H1 (cell line): Measurements from ENCODE around the gene TUBB8B. TPM values are rescaled to one million over a fixed set of nuclear protein-coding genes. Genes with fewer than 3 reads are reported as not detected.
A peak's percentile ranks its signal among the peaks of the same experiment; 100 is the strongest.
"Not testable (repeated sequence)": the region's sequence is repeated elsewhere in the genome, so short reads cannot be mapped to it uniquely, and the experiment has no call there.

Experiments
- CTCF ChIA-PET: fragments of 300-600 bp; sonication (Branson Sonifier 250); formaldehyde crosslinking; loops from one replicate; lab custom pipeline; 2021; ENCODE audit not compliant: partially characterized antibody; lab: Charles Lee
- POLR2A ChIA-PET: fragments of 300-600 bp; sonication (Branson Sonifier 250); formaldehyde crosslinking; loops from one replicate; lab custom pipeline; 2021; ENCODE audit warnings: inconsistent platforms; ENCODE audit not compliant: partially characterized antibody; lab: Charles Lee
- DNase-seq, 2 experiments: peaks; one replicate each; pipeline versions ENCODE4 v3.0.0 to v3.0.0-alpha.2; 2010 to 2022; ENCODE audit warnings: low spot score in 2 of 2, low read depth in 1 of 2, mixed read lengths in 1 of 2
- FAIRE-seq: peaks from 2 replicates; lab custom pipeline; 2011; peaks lifted over from hg19 to GRCh38; lab: Jason Lieb, UNC
- H2AFZ ChIP-seq: 2 replicates; pipeline ENCODE4 v1.8.1; 2012; ENCODE audit warnings: low read length, inconsistent platforms
- H2AK5ac ChIP-seq: 2 replicates; pipeline ENCODE4 v1.6.1; 2013; ENCODE audit warnings: low read depth, low read length
- H2BK120ac ChIP-seq: replicated peaks from 2 replicates; pipeline ENCODE3; 2013; ENCODE audit warnings: low read depth, low read length, inconsistent platforms
- H2BK12ac ChIP-seq: 2 replicates; pipeline ENCODE4 v1.6.1; 2013; ENCODE audit warnings: low read depth, low read length
- H2BK15ac ChIP-seq: 2 replicates; pipeline ENCODE4 v1.6.1; 2013; ENCODE audit warnings: low read length
- H2BK20ac ChIP-seq: 2 replicates; pipeline ENCODE4 v1.6.1; 2013; ENCODE audit warnings: low read length
- H2BK5ac ChIP-seq: 2 replicates; pipeline ENCODE4 v1.6.1; 2013; ENCODE audit warnings: low read depth, low read length
- H3K14ac ChIP-seq: 2 replicates; pipeline ENCODE4 v1.6.1; 2013; ENCODE audit warnings: inconsistent platforms; ENCODE audit not compliant: insufficient read length
- H3K18ac ChIP-seq: 2 replicates; pipeline ENCODE4 v1.6.1; 2013; ENCODE audit warnings: low read length; ENCODE audit errors: extremely low read depth
- H3K23ac ChIP-seq: 2 replicates; pipeline ENCODE4 v1.6.1; 2013; ENCODE audit warnings: inconsistent platforms; ENCODE audit not compliant: insufficient read length
- H3K23me2 ChIP-seq: 2 replicates; pipeline ENCODE4 v1.6.1; 2013; ENCODE audit warnings: low read depth, low read length
- H3K27ac ChIP-seq: 2 replicates; pipeline ENCODE4 v1.6.1; 2011; ENCODE audit warnings: low read depth, low read length, inconsistent platforms
- H3K27me3 ChIP-seq, 4 experiments: replicated peaks in 1 of 4; 1 replicate in 1 of 4; 2 replicates in 3 of 4; pipeline versions ENCODE4 v1.6.1 to v1.8.1; 2011 to 2013; ENCODE audit warnings: low read length in 3 of 4, mild to moderate bottlenecking in 3 of 4, inconsistent platforms in 2 of 4, mixed read lengths in 2 of 4, moderate library complexity in 1 of 4; ENCODE audit not compliant: control insufficient read depth in 3 of 4, insufficient read depth in 3 of 4; ENCODE audit errors: extremely low read depth in 1 of 4
- H3K36me3 ChIP-seq, 4 experiments: 2 replicates each; pipeline versions ENCODE4 v1.6.1 to v1.8.1; 2011 to 2013; ENCODE audit warnings: mild to moderate bottlenecking in 4 of 4, low read length in 3 of 4, moderate library complexity in 2 of 4, control low read depth in 1 of 4, inconsistent platforms in 1 of 4; ENCODE audit not compliant: insufficient read depth in 4 of 4, control insufficient read depth in 2 of 4
- H3K4ac ChIP-seq: replicated peaks from 2 replicates; pipeline ENCODE3; 2013; ENCODE audit warnings: low read length, low read depth, mixed read lengths, inconsistent platforms; ENCODE audit not compliant: insufficient read length
- H3K4me1 ChIP-seq, 4 experiments: replicated peaks in 1 of 4; 1 replicate in 1 of 4; 2 replicates in 3 of 4; pipeline versions ENCODE4 v1.6.1 to v1.8.1; 2011 to 2013; ENCODE audit warnings: low read length in 3 of 4, inconsistent platforms in 2 of 4, mixed read lengths in 1 of 4; ENCODE audit not compliant: insufficient read depth in 4 of 4, control insufficient read depth in 3 of 4
- H3K4me2 ChIP-seq, 2 experiments: 2 replicates each; pipeline versions ENCODE4 v1.6.1 to v1.8.1; 2011 to 2013; ENCODE audit warnings: low read depth in 2 of 2, low read length in 2 of 2, control low read depth in 1 of 2, inconsistent platforms in 1 of 2, mild to moderate bottlenecking in 1 of 2; ENCODE audit not compliant: insufficient read depth in 1 of 2
- H3K4me3 ChIP-seq, 4 experiments: fragments of 200-600, 300-600 bp in 1 of 4; sonication (generic), shearing (Covaris generic), sonication (Bioruptor Twin) in 1 of 4; 2 replicates each; pipeline versions ENCODE4 v1.5.1 to v1.8.1; 2011 to 2016; ENCODE audit warnings: low read length in 4 of 4, low read depth in 3 of 4, control low read depth in 2 of 4, inconsistent platforms in 2 of 4, mild to moderate bottlenecking in 2 of 4, mixed read lengths in 1 of 4, moderate library complexity in 1 of 4; ENCODE audit not compliant: insufficient read depth in 2 of 4; ENCODE audit errors: extremely low read depth in 1 of 4
- H3K56ac ChIP-seq: replicated peaks from 2 replicates; pipeline ENCODE3; 2013; ENCODE audit warnings: low read depth, mild to moderate bottlenecking, mixed read lengths, low read length, inconsistent platforms; ENCODE audit not compliant: insufficient read length
- H3K79me1 ChIP-seq: 2 replicates; pipeline ENCODE4 v1.6.1; 2013; ENCODE audit warnings: low read depth, low read length, control low read depth
- H3K79me2 ChIP-seq, 2 experiments: 2 replicates each; pipeline versions ENCODE4 v1.6.1 to v1.8.1; 2012 to 2013; ENCODE audit warnings: low read length in 2 of 2, mild to moderate bottlenecking in 2 of 2, inconsistent platforms in 1 of 2; ENCODE audit not compliant: insufficient read depth in 2 of 2, control insufficient read depth in 1 of 2
- H3K9ac ChIP-seq, 4 experiments: replicated peaks in 1 of 4; 1 replicate in 1 of 4; 2 replicates in 3 of 4; pipeline versions ENCODE4 v1.6.1 to v1.8.1; 2011 to 2013; ENCODE audit warnings: low read depth in 3 of 4, low read length in 3 of 4, control low read depth in 2 of 4, mild to moderate bottlenecking in 2 of 4, moderate library complexity in 2 of 4, inconsistent platforms in 1 of 4; ENCODE audit errors: extremely low read depth in 1 of 4
- H3K9me3 ChIP-seq, 2 experiments: 2 replicates each; pipeline versions ENCODE4 v1.6.1 to v1.8.1; 2012 to 2013; ENCODE audit warnings: mild to moderate bottlenecking in 2 of 2, moderate library complexity in 2 of 2, control low read depth in 1 of 2, inconsistent platforms in 1 of 2, low read depth in 1 of 2, low read length in 1 of 2, mixed read lengths in 1 of 2; ENCODE audit not compliant: insufficient read depth in 2 of 2
- H4K20me1 ChIP-seq, 2 experiments: replicated peaks in 1 of 2; 2 replicates each; pipeline versions ENCODE3 to v1.8.1; 2011 to 2013; ENCODE audit warnings: inconsistent platforms in 2 of 2, low read length in 2 of 2, mild to moderate bottlenecking in 1 of 2; ENCODE audit not compliant: insufficient read depth in 2 of 2, control insufficient read depth in 1 of 2
- H4K5ac ChIP-seq: 2 replicates; pipeline ENCODE4 v1.6.1; 2013; ENCODE audit warnings: low read length, low read depth, mixed read lengths, inconsistent platforms; ENCODE audit not compliant: insufficient read length
- H4K8ac ChIP-seq: 2 replicates; pipeline ENCODE4 v1.8.0; 2013; ENCODE audit warnings: mild to moderate bottlenecking, moderate library complexity, low read length, inconsistent platforms; ENCODE audit not compliant: insufficient read depth; ENCODE audit errors: extremely low read depth
- H4K91ac ChIP-seq: replicated peaks from 2 replicates; pipeline ENCODE3; 2013; ENCODE audit warnings: low read length, mixed read lengths, inconsistent platforms; ENCODE audit not compliant: insufficient read length
- WGBS, 2 experiments: shearing (Covaris generic) in 1 of 2; methylation state at CpG; one replicate each; pipeline versions ENCODE4 v1.1.6 to v1.1.7; 2013 to 2015; ENCODE audit warnings: low lambda C conversion rate in 2 of 2, mixed read lengths in 2 of 2, inconsistent platforms in 1 of 2, low coverage in 1 of 2, missing lambda C conversion rate in 1 of 2; ENCODE audit not compliant: insufficient replicate concordance in 2 of 2, insufficient coverage in 1 of 2, insufficient read length in 1 of 2; ENCODE audit errors: extremely low coverage in 1 of 2, missing lambda C conversion rate in 1 of 2; 5-methylcytosine and 5-hydroxymethylcytosine counted together
- polyA plus RNA-seq, 7 experiments: library from polyadenylated mRNA; depleted of rRNA in 3 of 7; stranded (reverse) in 5 of 7; unstranded in 2 of 7; fragments of >200 nt in 5 of 7; fragments of 200-250 nt in 2 of 7; gene quantifications; 1 replicate in 5 of 7; 2 replicates in 1 of 7; 4 replicates in 1 of 7; pipeline versions ENCODE4 v1.2.1 to v1.2.3, GENCODE V29; 2011 to 2013; ENCODE audit warnings: missing spikeins in 2 of 7, mixed read lengths in 2 of 7
- total RNA-seq: library from RNA; stranded (reverse); fragmentation: NEBNext Ultra II Directional; extraction: Animal tissue kit (Norgen Biotek cat#: 25700); gene quantifications from 2 replicates; pipeline ENCODE4 v1.2.1, GENCODE V29; 2021

Gene TUBB8B
- total and polyA plus RNA-seq, 2 of the 8 experiments (the other 6 are each of a cell fraction or from before 2014, with no cell fraction given) = 0.60 to 1.3 TPM

- H4K20me1 ChIP-seq, H4K91ac ChIP-seq, H3K14ac ChIP-seq, DNase-seq, H2BK5ac ChIP-seq, H3K23ac ChIP-seq, H2BK120ac ChIP-seq, H2AFZ ChIP-seq, H3K79me1 ChIP-seq, H3K4me1 ChIP-seq, H2BK20ac ChIP-seq, H4K8ac ChIP-seq, FAIRE-seq, H3K27me3 ChIP-seq, POLR2A ChIA-PET, H3K23me2 ChIP-seq, H3K56ac ChIP-seq, H3K79me2 ChIP-seq, H3K4me2 ChIP-seq, H2AK5ac ChIP-seq, H4K5ac ChIP-seq, H3K27ac ChIP-seq, H3K18ac ChIP-seq, CTCF ChIA-PET, H2BK12ac ChIP-seq, H3K4ac ChIP-seq, H2BK15ac ChIP-seq, H3K36me3 ChIP-seq, H3K9ac ChIP-seq: not testable (repeated sequence)
- whole genome bisulfite sequencing, 2 experiments = 94% methylated on average over 41 of the region's 57 CpGs; no CpG with 5 or more reads in 1 of the 2 experiments
- H3K9me3 ChIP-seq = peaks cover 7 to 56% of the 10 kb centered on the region in 2 experiments; a peak in 2 of 4 replicates
- H3K4me3 ChIP-seq = peak overlapping the region in 1 of 4 experiments; percentile 26; a peak in 1 of 8 replicates
Measured at GRCh38 chr18:75525-76160, 26.2 kb upstream of the TUBB8B start.
